ENCODE measurements around the gene SLC38A10.

GRCh38 chr17:81203136-81203535 lies 92.0 kb downstream of the SLC38A10 start:
- TF ChIP-seq CTCF (IDR thresholded peaks at IDR 0.05; ENCODE audit: low read depth, low read length, poor library complexity, severe bottlenecking) (no peak), EZH2phosphoT487 (IDR thresholded peaks at IDR 0.05; ENCODE audit: borderline replicate concordance, low read length) (no peak)
